ENCODE data around the gene AVPR1A. TPM values are rescaled to one million over a fixed set of nuclear protein-coding genes. Genes with fewer than 3 reads are reported as not detected.

Gene AVPR1A
- total and polyA plus RNA-seq, 5 experiments from 2014 or later, result not detected

Other genes starting within 250 kb of the AVPR1A start
- not detected for gene PPM1H, start 216.1 kb downstream of the AVPR1A start, total RNA-seq
- gene PPM1H, start 216.1 kb downstream of the AVPR1A start, polyA plus RNA-seq, result not detected

Data from naive thymus-derived CD8-positive, alpha-beta T cell (primary cell).